Activated CD8-positive, alpha-beta memory T cell treated with anti-CD3 and anti-CD28 coated beads, Interleukin-2, amount 50 U/mL, for 24 hours (primary cell): ENCODE data around the gene CDH13.

Source experiments
- DNase-seq: peaks from one replicate; pipeline ENCODE4 v3.0.0-alpha.2; 2020; ENCODE audit errors: extremely low read depth

The CDH13 gene

DNA sequence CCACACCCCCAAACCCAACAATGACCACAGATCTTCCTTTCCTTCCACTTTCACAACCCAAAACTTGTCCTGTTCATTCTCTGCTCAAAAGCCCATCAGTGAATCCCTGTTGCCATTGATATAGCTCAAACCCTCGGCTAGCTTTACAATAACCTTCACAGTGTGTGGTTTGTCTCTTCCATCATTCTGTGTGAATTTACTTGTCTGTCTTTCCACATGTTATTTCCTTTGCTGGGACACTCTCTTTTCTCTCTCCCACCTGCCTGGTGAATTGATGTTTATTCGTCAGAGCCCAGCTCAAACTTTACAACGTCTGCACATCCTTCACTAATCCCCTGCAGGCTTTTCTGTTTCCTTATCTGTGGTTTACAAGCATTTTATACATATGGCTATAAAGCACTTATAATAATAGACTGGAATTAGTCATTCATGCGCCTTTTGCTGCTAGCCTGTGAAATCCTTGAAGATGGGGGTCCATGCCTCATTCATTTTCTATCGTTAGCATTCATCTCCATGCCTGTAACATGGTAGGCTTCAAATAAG, 114.4 kb downstream of the CDH13 start:
- DNase-seq, result no peak

DNA sequence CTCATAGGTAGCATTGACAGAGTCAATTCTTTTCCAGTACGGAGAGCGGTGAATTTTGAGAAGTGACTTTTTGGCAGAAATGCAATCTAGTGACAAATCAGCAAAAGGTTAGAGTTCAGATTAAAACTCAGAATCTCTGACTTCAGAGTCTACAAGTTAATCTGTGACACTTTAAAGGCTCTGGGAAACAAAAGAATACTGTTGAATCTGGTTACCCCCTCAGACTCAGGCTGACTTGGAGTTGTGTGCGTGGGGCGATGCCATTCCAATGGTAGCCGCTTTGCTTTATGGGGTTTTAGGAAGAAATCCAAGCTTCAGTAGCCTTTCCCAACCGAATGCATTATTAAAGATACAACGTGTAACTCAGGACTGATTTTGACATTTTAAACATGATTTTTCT, 118.2 kb downstream of the CDH13 start:
- no peak for DNase-seq

DNA sequence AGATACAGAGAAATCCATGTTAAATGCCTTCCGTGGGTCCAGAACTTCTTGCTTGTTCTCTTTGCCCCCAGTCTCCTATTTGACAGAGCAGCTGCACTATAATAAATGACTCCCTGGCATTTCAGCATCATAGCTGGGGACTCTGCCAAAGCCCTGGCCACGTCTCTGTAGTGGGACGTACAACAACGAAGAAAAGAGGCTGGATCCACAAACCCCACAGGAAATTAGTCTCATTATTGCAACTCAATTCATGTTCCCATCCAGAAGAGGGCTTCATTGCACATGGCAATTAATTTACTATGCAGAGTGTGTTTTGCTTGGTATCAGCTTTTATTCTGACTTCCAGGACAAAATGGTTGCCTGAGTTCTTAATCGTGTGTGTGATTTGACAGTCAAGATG, 121.3 kb downstream of the CDH13 start:
- no peak for DNase-seq

DNA sequence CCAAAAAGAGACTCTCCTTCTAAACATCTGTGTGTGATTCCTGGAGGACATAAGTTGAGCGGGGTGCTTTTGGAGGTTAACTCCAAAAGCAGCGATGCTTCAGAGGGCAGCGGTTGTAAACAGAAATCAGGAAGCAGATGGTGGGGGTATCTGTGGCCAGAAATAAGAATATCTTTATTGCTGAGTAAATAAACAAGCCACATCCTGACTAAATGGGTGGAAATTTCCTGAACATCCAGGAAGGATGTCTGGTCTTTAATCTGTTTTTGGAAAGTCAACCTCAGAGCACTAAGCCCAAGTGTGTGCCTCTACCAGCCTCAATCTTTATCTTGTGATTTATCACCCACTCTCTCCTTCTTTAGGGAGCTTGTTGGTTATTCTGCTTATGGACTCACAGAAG, 123.3 kb downstream of the CDH13 start:
- no peak for DNase-seq

DNA sequence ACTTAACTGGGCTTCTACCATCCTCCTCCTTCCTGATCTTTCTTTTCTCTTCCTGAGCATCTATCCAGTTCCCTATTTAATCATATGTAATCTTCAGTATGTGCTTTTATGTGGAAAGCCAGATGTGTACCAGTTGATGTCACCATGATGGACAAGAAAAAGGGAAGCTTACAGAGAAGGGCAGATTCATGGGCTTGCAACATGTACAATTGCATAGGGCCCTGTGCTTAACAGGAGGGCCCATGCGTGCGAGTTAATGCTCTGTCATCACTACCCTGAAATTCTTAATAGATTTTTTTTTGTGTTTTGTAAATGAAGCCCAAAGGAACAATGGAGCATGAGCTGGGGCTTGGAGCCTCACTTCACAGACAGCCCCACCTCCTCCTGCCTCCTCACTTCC, 124.3 kb downstream of the CDH13 start:
- no peak for DNase-seq

DNA sequence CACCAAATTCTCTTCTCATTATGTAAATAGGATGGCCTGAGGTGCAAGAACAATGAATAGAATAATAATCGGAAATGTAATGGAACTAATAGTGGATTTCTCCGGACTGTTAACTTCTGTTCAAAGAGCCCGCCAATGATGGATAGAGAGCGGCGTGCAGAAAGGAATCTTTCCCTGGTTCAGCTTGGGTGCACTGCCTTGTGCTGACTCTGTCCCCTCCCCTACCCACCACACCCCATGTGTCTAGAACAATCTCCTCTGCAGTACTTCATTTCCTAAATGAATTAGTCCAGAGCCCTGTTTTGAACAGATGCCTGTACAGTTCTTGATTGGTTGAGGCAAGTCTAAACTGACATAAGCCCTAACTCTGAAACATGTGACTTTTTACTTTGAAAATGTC, 125.4 kb downstream of the CDH13 start:
- DNase-seq, result no peak

DNA sequence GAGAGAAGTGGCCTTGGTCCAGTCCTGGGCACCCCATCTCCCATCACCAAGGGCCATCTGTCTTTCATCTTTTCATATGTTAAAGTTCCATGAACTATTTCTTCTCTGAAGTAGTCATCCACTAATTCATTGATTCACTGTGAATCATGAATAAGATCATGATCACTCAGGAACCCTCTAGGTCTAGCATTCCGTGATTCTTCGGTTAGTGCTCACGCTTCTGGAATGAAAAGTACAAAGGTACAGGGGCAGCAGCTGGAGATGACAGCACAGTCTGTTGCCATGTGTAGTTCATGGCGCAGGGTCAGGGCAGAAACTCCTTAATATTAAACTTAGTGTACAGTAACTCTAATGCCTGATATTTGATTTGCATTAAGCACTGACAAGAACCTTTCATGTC, 127.1 kb downstream of the CDH13 start:
- DNase-seq, result no peak

DNA sequence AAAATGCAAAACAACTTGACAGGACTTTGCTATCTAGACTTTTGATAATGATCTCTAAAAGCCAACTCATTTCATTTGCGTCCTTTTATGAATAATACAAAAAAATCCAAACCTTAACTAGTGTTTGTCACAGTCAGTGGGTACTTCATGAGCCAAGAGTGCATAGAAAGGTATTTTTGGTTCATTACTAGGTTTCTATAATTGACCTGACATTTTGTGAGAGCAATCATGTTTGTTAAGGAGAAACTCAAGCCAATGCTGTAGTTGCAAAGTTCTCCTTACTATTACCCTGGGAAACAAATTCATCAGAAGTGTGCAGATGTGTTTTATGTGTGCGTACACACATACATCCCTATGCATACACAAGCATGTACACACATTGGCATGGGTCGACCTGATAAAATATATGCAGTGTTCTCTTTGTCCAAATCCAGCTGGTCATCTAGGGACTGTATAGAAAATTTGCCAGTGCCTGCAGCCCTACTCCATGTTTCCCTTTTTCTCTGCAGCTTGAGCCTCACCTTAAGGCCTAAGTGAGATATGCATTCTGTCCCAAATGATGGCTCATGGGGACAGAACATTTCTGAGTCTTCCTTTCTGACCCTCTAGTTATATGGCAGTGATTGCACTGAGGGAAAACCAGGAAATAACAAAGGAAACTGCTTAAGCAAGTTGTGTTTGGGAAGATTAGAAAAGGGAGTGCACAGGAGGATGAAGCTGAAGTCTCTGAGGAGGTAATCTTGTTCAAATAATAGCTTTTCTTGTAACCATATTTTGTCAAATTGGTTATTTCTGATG, 128.1 kb downstream of the CDH13 start:
- DNase-seq, result no peak

DNA sequence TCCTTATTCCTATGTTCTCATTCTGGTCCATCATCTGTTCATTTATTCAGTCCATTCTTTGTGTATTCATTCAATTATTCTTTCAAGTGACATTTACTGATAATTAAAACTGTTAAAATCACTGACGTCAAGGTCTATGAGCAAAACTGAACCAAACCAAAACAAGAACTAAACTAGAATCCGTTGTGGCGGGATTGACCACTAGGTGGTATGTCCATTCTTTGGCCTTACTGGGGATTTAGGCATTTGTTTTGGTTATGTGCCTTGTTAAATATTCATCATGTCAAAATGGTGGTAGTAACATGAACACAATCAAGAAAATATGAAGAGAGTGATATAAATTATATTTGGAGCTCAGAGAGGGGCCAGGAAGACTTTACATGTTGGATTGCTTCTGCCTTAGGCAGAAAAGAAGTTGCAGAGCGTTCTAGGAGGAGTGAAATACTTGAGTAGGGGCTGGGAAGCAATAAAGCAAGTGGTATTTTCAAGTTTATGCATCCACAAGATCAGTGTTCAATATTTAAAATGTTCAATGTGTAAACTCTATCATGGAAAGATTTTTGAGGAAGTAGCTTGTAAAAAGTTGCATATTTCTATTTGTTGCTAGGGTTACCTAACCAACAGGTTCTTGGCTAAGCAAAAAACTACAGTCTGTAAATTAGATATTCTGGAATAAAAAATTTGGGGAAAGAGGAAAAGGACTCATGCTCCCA, 129.0 kb downstream of the CDH13 start:
- DNase-seq, result no peak

DNA sequence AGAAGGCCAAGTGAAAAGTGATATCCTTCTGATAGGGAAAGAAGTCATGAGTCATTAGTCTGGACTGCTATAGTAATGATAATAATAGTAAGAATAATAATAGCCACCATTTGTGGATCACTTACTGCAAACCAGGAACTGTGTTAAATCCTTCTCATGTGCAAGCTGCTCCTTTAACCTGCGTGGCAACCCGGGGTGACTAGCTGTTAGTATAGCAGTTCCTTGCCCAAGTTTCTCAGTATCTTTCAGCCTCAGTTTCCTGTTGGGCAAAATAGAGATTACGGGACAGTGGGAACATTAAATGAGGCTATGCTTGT, 129.5 kb downstream of the CDH13 start:
- DNase-seq, result no peak

DNA sequence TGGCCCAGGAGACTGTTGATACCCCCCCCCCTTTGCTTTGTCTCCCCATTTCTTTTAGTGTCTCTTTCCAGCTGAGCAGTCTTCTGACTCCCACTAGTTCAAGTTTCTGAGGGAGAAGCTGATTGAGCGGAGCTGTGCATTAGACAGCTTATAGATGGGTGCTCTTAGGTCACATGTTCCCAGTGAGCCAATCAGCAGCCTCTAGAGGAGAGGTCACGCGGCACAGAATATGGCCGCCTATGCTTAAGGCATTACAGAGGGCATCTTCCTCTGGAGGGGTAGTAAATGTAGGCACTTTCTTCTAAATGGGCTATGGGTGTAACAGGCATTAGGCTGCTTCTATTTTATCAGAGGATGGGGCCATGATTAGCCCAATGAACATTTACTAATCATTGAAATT, 131.6 kb downstream of the CDH13 start:
- no peak for DNase-seq

DNA sequence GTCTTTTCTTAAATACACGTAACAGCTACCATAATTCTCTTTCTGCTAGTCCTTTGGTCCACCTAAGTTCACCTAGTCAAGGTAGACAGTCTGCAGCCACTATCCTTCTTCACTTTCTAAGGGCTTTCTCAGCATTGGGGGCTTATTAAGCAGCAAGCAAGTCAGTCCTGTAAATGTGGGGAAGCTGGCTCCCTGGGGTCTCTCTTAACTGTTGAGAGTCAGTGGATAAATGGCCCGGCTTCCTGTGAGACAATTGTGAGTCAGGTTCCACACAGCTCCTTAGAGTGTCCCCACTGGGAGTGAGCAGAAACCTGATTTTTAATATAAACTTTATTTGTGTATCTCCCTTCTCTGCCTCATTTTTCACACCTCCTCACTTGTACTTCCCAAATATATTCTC, 132.1 kb downstream of the CDH13 start:
- DNase-seq, result no peak

DNA sequence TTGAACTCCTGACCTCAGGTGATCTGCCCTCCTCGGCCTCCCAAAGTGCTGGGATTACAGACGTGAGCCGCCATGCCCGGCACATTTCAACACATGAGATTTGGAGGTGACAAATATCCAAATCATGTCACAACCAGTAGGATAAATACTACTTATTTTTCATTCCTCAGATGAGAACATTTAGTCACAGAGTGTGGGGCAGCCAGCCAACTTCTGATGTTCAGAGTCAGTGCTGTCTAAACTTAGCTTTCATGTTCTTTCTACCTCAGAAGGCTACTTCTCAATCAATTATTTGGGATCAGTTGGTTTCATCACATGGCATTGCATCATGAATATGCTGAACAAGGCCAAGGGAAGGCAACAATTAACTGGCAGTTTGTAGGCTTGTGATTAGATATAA, 134.5 kb downstream of the CDH13 start:
- DNase-seq, result no peak

DNA sequence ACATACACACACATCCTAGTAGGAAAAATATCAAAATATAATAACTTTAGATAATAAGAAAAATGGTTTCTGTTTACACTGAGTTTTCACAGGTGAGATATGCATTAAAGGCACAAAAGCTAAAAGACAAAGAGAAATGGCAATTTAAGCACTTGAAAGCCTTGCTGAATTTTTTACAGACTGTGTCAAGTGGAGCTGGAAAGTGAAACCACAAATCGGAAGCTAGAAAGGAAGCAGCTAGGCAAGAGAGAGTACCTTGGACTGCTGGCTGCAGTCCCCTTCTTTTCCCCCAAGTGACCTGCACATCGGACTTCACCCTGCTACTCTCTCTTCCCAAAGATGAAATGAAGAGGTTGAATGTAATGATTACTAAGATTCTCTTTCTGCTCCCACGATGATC, 135.1 kb downstream of the CDH13 start:
- no peak for DNase-seq

DNA sequence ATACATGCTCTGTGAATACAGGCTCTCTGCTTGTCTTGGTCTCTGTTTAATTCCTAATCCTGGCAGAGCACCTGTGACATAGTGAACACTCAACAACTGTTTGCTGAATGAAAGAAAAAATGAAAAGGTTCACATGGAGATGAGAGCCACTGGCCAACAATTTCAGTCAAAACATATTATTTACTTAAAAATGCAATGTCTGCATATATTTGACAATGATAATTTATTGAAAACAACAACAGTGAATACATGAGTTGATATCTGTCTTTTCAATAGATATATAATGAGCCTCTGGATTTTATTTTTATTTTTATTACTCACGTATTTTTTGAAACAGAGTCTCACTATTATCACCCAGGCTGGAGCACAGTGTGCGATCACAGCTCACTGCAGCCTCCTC, 136.6 kb downstream of the CDH13 start:
- no peak for DNase-seq

DNA sequence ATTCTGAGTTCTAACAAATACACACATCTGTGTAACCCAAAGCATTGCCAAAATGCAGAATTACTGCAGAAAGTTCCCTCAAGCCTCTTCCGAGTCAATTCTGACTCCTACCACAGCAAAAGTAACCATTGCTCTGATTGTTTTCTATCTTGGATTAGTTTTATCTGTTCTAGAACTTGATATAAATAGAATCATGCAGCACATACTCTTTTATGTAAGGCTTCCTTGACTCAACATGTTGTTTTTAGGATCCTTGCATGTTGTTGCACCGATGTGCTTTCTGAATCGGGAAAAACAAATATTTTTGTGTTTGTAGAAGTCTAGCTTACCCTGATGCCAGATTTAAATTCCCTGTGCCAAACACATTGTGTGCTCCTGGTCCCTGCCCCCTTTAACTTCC, 140.4 kb downstream of the CDH13 start:
- no peak for DNase-seq

DNA sequence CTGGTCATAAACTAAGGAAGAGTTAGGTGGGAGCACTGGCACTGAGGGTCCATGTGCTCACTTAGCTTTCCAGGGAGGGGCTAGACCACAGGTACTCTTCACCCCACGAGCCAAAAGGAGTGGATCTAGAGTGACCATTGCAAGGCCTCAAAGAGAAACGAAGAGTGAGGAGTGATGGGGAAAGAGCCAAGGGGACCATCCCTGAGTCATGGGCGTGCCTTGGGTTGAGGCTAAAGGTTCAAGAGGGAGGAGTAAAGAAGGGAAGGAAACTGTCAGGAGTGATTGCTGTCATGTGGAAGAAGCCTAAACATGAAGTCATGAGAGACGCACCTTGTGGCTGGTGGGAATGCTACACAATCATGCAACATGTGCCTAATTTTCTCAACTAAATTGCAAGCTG, 141.0 kb downstream of the CDH13 start:
- no peak for DNase-seq

DNA sequence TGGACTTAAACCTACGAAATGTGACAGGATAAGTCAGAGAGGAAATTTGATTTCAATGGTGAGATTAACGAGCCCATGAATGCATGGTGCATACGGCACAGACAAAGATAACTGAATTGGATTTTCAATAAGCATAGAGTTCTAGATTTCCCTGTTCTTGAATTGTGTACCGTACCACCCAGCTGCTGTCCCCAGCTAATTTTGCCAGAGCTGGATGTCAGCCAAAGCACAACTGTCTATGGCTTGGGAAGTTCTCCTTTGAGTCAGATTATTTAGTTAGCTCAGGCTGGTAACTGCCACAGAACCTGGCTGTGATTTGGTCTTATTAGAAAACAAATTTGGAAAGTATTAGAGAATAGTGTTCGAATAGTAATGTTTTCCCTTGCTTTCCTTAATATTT, 143.1 kb downstream of the CDH13 start:
- no peak for DNase-seq

DNA sequence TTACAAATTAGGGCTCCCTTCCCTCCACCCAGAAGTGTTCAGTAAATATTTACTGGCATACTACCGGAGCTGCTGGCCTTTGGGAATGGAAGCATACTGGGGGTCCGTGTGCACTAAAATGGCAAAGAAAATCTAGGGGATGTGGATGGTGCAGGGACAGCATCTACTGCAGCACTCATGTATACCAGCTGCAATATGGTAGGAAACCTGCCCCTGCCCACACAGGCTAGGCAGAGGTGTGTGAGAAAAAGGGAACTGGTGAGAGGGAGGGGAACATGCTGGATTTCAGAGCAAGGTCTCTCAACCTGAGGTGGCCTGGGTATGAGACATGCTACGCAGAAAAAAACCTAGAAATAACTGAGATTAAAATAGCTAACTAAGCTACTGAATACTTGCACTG, 145.4 kb downstream of the CDH13 start:
- no peak for DNase-seq

DNA sequence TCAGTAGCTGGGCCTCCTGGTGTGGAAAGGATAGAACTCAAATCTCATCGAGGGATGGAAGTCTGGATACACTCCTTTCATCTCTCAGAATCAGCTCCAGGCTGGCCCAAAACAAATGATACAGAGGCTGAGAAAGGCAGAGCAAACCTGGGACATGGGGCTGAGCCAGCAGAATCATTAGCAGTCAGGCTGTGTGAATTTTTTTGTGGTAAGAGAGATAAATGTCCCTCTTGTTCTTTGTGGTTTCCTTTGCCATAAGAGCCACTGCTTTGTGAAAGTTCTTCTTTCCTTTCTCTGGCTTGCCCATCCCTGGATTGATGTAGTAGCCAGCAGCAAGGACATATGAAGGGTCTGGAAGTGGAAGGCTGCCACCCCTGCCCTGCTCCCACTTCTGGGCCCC, 146.2 kb downstream of the CDH13 start:
- DNase-seq, result no peak

DNA sequence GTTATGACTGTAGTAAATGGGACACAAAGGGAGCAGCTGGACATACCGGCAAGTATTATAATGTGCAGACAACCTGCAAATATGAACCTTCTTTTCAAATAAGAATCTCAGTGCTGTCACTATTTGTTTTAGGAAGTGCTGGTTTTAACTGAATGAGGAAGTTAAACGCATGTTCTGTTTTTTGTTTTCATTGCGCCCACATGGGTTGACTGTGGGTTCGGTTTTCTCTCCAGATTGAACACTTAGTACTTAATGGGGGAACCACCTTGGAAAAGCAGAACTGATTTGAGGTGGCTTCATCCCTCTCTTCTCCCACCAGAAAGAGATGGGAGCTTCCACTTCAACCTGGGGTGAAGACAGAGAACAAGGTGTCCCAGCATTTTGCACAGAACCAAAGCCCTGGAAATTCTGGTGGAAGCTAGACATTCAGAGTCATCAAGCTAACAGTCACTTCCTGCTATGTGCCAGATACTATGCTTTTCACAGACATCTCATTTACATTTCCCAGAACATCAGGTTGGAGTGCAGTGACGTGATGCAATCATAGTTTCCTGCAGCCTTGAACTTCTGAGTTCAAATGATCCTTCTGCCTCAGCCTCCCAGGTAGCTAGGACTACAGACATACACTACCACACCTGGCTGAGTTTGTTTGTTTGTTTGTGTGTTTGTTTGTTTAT, 149.8 kb downstream of the CDH13 start:
- no peak for DNase-seq

DNA sequence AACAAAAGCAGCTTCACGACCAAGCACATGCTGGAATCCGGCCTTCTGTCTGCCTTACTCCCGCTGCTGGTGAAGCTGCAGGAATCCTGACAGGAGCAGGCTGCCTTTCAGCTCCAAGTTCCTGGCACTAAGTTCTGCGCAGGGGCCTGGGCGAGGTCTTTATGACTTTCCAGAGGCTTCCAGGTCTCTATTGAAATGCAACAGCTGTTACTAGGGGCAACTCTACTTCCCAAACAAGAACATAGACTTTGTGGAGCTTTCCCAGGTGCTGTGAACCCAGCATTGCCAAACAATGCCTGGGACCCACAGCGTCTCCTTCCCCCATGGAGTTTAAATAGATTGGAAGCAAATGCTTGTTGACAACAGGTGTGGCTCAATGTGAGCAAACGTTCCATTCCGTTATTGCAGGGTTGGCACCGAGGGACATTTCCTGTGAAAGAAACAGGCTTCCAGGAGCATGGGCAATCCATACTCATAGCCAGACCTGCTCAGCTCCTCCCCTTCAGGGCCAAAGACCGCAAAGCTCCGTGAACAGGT, 156.0 kb downstream of the CDH13 start:
- DNase-seq, result no peak
